OCI-M2 (cell line): Measurements from ENCODE around the gene RBAK.
"Not testable (repeated sequence)": the region's sequence is repeated elsewhere in the genome, so short reads cannot be mapped to it uniquely, and the experiment has no call there.

Source experiments
- DNase-seq: peaks from one replicate; lab custom pipeline; 2025; ENCODE audit not compliant: unreplicated experiment; lab: John Stamatoyannopoulos, UW

RBAK gene

GRCh38 chr7:5050676-5051075 is 5.0 kb downstream of the RBAK start:
- DNase-seq = no peak

DNA sequence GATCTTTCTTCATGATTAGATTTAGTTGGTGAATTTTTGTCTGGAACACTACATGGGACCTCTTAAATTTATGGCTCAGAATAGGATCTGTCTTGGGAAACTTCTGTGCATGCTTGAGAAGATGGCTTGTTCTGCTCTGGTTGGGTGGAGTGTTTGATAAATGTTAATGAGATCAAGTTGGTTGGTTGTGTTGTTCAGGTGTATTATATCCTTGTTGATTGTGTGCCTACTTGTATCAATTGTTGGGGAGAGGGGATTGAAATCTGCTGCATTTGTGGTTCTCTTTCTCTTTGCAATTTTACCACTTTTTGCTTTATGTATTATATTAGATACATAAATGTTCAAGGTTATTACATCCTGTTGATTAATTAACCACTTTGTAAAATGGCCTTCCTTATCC is 6.1 kb downstream of the RBAK start:
- not testable (repeated sequence) for DNase-seq

DNA sequence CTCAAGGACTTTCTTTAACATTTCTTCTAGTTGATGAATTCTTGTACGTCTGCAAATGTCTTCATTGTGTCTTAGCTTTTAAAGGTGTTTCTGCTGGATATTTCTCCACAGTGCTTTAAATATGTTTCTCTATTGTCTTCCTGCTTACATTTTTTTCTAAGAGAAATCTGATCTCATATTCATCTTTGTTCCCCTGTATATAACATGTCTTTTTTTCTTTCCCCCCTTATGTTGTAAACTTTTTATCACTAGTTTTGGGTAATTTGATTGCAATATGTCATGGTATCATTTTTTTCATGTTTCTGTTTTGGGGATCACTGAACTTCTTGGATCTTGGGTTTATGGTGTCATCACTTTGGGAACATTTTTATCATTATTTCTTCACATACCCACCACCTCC is 7.5 kb downstream of the RBAK start:
- no peak for DNase-seq

- DNase-seq = no peak
Observed at GRCh38 chr7:5063698-5064097, 18.0 kb downstream of the RBAK start.

DNA sequence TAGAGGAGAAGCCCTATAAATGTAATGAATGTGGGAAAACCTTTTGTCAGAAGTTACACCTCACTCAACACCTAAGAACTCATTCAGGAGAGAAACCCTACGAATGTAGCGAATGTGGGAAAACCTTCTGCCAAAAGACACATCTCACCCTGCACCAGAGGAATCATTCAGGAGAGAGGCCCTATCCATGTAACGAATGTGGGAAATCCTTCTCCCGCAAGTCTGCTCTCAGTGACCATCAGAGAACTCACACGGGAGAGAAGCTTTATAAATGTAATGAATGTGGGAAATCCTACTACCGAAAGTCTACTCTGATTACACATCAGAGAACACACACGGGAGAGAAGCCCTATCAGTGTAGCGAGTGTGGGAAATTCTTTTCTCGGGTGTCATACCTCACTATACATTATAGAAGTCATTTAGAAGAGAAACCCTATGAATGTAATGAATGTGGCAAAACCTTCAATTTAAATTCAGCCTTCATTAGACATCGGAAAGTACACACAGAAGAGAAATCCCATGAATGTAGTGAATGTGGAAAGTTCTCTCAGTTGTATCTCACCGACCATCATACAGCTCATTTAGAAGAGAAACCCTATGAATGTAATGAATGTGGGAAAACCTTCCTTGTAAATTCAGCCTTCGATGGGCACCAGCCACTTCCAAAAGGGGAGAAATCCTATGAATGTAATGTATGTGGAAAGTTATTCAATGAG is 18.9 kb downstream of the RBAK start:
- DNase-seq = no peak

- DNase-seq = no peak
Observed at GRCh38 chr7:5065107-5065407, 19.4 kb downstream of the RBAK start.

DNA sequence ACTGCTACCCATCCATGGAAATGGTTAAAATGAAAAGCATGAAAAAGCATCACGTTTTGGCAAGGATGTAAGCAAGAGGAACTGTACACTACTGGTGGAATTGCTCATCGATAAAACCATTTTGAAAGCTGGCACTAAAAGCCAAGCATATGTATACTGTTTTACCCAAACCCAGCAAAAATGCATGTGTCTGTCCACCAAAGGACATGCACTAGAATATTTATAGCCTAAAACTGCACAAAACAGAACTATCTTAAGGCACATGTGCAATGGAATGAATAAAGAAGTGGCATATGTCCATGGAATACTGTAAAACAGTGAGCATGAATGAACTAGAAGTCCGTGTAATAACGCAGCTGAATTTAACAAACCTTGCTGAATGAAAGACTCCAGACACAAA is 22.9 kb downstream of the RBAK start:
- DNase-seq = no peak

DNA sequence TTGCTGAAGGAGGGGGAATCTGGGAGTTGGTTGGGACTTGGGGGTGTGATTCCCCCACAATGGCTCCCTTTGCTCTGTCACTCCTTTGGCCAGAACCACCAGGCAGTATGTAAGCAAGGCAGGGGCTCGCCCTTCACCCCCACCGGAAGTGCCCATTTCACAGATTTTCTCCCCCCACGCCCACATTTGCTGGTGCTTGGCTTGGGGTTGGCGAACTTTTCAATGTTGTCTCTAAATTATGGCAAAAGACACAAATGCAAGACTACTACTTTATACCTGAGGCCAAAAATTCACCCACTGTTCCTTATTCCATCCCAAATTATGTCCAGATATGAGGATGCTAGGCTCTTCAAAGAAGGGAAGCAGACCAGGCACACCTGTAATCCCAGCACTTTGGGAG is 24.5 kb downstream of the RBAK start:
- no peak for DNase-seq

DNA sequence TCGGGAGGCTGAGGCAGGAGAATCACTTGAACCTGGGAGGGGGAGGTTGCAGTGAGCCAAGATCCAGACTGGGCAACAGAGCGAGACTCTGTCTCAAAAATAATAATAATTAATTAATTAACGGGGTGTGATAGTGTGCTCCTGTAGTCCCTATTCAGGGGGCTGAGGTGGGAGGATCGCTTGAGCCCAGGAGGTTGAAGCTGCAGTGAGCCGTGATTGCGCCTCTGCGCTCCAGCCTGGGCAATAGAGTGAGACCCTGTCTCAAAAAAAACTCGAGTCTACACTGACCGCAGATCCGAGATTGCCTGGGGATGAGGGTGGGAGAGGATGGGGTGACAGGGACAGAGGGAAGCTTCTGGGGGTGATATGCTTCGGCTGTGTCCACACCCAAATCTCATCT is 29.5 kb downstream of the RBAK start:
- not testable (repeated sequence) for DNase-seq

GRCh38 chr7:5077740-5078139 is 32.1 kb downstream of the RBAK start:
- no peak for DNase-seq

DNA sequence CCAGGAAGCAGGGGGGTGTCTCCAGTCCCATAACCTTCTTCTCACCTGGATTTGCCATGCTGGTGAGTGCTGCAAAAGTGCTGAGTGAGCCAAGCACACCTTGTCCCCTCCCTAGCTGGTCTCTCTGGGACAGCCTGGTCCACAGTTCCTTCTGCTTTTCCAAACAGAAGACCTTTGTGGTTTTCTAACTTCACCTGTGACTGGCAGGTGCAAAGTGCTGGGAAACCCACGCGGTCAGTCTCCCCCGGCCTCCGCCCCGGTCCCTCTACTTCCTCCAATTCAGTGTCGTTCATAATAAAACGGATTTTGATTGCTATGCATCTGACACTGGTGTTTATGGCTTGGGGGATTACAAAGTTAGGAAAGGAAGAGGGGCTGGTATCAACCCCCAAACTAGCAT is 37.1 kb downstream of the RBAK start:
- DNase-seq = no peak

GRCh38 chr7:5083311-5083711 is 37.7 kb downstream of the RBAK start:
- DNase-seq = no peak

- no peak for DNase-seq
Observed at GRCh38 chr7:5086256-5086655, 40.6 kb downstream of the RBAK start.

DNA sequence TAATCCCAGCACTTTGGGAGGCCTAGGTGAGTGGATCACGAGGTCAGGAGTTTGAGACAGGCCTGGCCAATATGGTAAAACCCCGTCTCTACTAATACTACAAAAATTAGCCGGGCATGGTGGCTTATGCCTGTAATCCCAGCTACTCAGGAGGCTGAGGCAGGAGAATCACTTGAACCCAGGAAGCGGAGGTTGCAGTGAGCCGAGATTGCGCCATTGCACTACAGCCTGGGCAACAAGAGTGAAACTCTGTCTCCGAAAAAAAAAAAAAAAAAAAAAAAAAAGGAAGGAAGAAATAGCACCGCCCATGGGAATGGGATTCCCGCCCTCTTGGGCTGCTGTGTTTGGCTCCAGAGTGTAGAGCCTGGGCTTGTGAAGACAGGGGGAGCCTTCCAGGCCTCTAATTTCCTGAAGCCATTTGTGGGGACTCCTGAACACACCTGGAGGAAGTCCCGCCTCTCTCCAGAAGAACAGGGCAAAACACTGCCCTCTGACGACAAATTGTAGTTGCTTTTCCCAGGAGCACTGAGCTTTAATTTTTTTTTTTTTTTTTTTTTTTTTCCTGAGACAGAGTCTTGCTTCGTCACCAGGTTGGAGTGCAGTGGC is 42.7 kb downstream of the RBAK start:
- not testable (repeated sequence) for DNase-seq

DNA sequence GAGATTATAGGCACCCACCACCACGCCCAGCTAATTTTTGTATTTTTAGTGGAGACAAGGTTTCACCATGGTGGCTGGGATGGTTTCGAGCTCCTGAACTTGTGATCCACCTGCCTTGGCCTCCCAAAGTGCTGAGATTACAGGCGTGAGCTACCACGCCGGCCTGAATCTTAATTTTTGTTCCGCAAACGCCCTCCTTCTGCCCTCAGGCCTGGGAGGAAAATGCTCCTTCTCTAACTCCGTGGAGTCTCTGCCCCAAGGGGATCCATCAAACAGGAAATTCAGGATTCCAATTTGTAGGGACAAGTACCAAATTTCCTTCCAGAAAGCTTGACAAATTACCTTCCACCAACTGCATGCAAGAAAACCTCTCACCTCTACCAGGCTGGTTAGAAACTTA is 43.2 kb downstream of the RBAK start:
- DNase-seq = no peak

DNA sequence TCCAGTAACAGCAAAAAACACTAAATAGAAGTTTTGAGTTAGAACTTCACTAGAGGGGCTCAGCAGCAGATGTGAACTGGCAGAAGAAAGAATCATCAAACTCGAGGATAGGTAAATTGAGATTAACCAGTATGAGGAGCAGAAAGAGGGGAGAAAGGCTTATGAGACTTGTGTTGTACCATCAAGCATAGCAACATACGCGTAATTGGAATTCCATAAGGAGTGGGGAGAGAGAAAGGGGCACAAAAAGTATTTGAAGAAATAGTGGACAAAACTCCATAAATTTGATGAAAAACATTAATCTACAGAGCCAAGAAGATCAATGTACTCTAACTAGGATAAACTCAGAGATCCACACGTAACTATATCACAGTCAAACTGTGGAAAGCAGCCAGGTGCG is 48.3 kb downstream of the RBAK start:
- no peak for DNase-seq

DNA sequence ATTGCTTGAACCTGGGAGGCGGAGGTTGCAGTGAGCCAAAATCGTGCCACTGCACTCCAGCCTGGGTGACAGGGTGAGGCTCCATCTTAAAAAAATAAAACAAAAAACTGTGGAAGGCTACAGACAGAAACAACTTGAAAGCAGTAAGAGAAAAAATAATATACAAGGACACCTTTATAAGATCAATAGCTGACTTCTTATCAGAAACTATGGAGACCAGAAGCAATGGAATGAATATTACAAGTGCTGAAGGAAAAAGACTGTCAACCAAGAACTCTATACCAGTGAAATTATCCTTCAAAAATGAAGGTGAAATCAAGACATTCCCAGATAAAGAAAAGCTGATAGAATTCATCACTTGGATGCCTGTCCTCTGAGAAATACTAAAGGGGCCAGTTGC is 49.0 kb downstream of the RBAK start:
- no peak for DNase-seq

DNA sequence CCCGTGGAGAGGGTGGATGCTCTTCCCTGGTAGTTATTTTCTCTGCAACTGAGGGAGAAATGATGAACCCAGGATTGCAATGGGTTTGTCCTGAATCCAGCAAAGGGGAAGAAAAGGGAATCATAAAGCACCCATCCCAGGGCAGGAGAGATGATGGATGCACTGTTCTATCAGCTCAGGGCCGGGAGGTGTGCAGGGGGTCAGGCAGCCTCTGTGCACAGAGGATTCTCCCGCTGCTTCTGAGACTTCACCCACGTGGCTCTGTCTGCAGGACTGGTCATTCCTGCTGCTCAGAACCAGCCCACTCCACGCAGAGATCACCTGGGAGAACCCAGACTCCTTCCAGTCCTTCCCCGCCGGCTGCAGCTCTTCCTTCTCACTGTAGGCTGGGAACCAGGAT is 70.7 kb downstream of the RBAK start:
- DNase-seq = no peak

- no peak for DNase-seq
Observed at GRCh38 chr7:5117095-5117970, 71.7 kb downstream of the RBAK start.
